ENCODE results near the gene HS3ST4.

HS3ST4 gene

DNA sequence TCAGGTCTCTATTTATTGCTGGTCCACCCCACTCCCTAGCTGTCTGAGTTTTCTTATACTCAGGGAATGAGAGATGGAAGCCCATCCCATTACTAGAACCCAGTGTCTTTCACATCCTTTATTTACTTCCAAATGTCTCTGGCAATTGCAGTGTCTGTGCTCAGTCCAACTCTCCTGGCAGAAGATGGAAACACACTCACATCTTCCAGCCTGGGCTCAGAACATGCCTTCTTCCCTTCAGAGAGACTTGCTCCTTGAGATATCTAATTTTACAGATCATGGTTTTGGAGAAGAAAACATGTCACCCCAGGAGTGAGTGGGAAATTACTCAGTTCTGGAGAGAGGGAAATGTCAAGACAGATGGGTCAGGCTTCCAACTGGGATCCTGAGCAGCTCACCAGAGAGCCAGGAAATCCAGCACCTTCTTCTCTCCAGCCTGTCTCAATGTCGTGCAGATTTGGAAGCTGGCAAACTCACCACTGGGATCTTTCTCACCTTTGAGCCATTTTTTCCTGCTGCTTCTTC is 494.4 kb downstream of the HS3ST4 start:
- DNase-seq (ENCODE audit: low read depth in 3 of 3), result no peak
